Esophagus (tissue), 2 donors: ENCODE results near the gene SAMD11. TPM values are rescaled to one million over a fixed set of nuclear protein-coding genes. Genes with fewer than 3 reads are reported as not detected.
A peak's percentile ranks its signal among the peaks of the same experiment; 100 is the strongest.

Experiments
- H3K27ac ChIP-seq, 2 donors: one replicate each; pipeline ENCODE4 v1.5.1; 2013; ENCODE audit warnings: low read depth in 2 of 2, mild to moderate bottlenecking in 2 of 2, inconsistent platforms in 1 of 2, low read length in 1 of 2, moderate library complexity in 1 of 2
- H3K27me3 ChIP-seq, 2 donors: one replicate each; pipeline ENCODE4 v1.6.1; 2013; ENCODE audit warnings: low read length in 2 of 2, control low read depth in 1 of 2, mild to moderate bottlenecking in 1 of 2; ENCODE audit not compliant: insufficient read depth in 2 of 2, control insufficient read depth in 1 of 2
- H3K36me3 ChIP-seq, 2 donors: one replicate each; pipeline ENCODE4 v1.6.1; 2013; ENCODE audit warnings: low read length in 1 of 2; ENCODE audit not compliant: control insufficient read depth in 2 of 2, insufficient read depth in 2 of 2
- H3K4me1 ChIP-seq, 2 donors: one replicate each; pipeline ENCODE4 v1.6.1; 2013; ENCODE audit warnings: low read length in 1 of 2; ENCODE audit not compliant: control insufficient read depth in 2 of 2, insufficient read depth in 2 of 2
- H3K4me3 ChIP-seq, 2 donors: one replicate each; pipeline ENCODE4 v1.5.1; 2013; ENCODE audit warnings: low read length in 2 of 2, mild to moderate bottlenecking in 2 of 2, low read depth in 1 of 2, moderate library complexity in 1 of 2
- H3K9me3 ChIP-seq, 2 donors: one replicate each; pipeline ENCODE4 v1.6.1; 2013; ENCODE audit warnings: mild to moderate bottlenecking in 2 of 2, low read depth in 1 of 2, low read length in 1 of 2, moderate library complexity in 1 of 2; ENCODE audit not compliant: control insufficient read depth in 2 of 2, insufficient read depth in 1 of 2
- WGBS, 2 donors: extraction: QIAGEN DNeasy Blood & Tissue Kit; methylation state at CpG; one replicate each; pipeline ENCODE4 v1.1.7; 2013; 5-methylcytosine and 5-hydroxymethylcytosine counted together
- polyA plus RNA-seq, 2 donors: library from polyadenylated mRNA; stranded (reverse); fragments of 200-250 nt; gene quantifications; one replicate each; pipeline ENCODE4 v1.2.3, GENCODE V29; 2013
- donor health status: healthy with polysubstance abuse.
- donor health status: Bipolar disorder and iron deficiency.

SAMD11 gene
- polyA plus RNA-seq, 2 donors, result 0.68 to 1.5 TPM

DNA sequence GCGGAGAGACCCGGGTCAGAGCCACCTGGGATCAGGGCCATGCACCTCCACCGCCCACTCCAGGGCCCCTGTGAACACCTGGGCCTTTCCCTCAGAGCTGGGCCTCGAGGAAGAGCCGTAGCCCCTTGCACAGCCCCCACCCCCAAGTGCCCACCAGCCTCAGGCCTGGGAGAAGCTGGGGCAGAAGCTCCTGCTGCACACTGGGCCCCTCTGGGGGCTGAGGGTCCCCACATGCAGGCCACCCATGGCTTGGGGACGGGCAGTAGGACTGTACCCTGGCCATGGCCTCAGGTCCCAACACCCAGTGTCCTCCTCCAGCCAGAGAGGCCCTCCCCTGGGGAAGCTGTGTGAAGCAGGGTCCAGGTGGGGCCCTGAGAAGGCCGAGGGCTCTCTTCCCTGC is 28.9 kb downstream of the SAMD11 start:
- H3K9me3 ChIP-seq, result no peaks in the 10 kb centered on the region
- no peak overlapping the region for H3K27ac ChIP-seq
- H3K4me1 ChIP-seq, result no peaks in the 10 kb centered on the region
- H3K27me3 ChIP-seq, result no peaks in the 10 kb centered on the region
- WGBS, 2 donors, result 78 to 94% methylated on average over 7 of the region's 7 CpGs
- no peak overlapping the region for H3K4me3 ChIP-seq
- peaks cover 31 to 81% of the 10 kb centered on the region in 2 donors for H3K36me3 ChIP-seq

DNA sequence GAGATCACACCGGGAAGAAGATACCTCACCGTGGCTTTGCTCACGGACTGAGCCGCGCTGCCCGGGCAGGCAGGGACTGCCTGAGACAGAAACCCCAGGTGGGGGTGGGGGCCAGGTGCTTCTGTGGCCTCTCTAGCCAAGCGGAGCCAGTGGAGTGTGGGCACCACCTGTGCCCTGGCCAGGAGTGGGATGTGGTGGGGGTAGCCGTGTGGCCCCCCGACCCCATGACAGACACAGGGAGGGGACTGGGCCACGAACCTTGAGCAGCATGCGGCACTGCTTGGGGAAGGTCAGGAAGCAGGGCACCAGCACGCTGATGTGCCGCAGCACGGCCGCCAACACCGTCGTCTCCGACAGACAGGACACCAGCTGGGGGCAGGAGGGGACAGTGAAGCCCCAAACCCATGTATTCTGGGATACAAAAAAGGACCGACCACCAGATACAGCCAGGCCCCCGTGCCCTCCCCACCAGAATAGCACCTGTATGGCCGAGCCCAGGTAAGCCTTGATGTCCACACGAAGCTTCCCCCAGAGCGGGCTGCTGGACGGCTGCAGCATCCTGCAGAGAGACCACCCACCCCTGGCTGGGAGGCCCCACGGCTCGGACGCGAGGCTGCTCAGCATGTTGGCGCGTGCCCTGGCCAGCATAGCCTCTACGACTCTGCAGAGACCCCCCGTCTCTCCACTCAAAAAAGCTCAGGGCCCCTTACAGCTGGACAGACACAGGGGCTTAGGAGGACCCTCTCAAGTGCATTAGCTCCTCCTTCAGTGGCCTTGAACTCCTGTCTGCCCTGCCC is 30.0 kb downstream of the SAMD11 start:
- Histone ChIP-seq H3K36me3 (peaks cover 31 to 70% of the 10 kb centered on the region in 2 donors), H3K4me3 (no peak overlapping the region), H3K4me1 (peaks cover 0 to 2% of the 10 kb centered on the region in 2 donors), H3K27me3 (no peaks in the 10 kb centered on the region), H3K9me3 (no peaks in the 10 kb centered on the region), H3K27ac (no peak overlapping the region)
- WGBS, 2 donors, result 91% methylated on average over 32 of the region's 32 CpGs

DNA sequence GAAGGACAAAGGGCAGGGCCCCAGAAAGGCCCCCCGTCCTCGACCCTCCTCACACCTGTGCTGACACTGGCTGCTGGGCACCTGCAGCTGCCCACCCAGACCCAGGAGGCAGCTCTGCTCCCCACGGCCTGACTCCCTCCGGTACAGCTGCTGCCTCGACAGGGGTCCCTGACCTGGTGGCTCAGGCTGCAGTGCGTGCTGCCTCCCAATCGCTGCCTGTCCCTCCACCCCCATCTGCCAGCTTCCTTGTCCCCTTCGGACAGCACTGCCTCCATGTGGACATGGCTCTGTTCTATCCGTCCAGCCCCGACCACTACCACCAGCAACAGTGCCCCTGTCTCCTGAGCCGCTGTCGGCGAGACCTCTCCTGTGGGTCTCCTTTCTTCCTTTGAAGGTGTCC is 31.2 kb downstream of the SAMD11 start:
- Histone ChIP-seq H3K9me3 (no peaks in the 10 kb centered on the region), H3K4me3 (no peak overlapping the region), H3K4me1 (peaks cover 0 to 4% of the 10 kb centered on the region in 2 donors), H3K36me3 (peaks cover 23 to 60% of the 10 kb centered on the region in 2 donors), H3K27me3 (no peaks in the 10 kb centered on the region), H3K27ac (no peak overlapping the region)
- WGBS, 2 donors, result 89 to 91% methylated on average over 13 of the region's 13 CpGs

DNA sequence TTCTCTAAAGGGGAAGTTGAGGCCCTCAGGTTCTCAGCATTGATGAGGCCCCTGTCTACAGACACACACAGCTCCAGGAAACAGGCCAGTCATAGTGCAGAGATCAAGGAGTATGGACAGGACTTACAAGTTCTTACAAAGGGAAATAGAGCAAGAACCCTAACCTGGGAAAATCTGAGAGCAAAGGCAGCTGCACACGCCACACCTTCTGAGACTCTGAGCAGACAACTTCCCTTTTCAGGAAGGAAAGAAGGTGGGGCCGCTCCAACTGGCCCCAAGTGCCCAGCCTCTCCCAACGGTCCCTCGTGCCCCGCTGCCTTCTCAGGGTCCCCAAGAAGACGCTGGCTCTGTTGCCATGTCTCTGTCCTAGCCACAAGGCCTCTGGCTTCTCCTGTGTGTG is 31.8 kb downstream of the SAMD11 start:
- Histone ChIP-seq H3K4me3 (no peak overlapping the region), H3K9me3 (no peaks in the 10 kb centered on the region), H3K4me1 (peaks cover 0 to 4% of the 10 kb centered on the region in 2 donors), H3K27me3 (no peaks in the 10 kb centered on the region), H3K27ac (no peak overlapping the region), H3K36me3 (peaks cover 23 to 54% of the 10 kb centered on the region in 2 donors)
- 84 to 86% methylated on average over 6 of the region's 6 CpGs for WGBS, 2 donors

DNA sequence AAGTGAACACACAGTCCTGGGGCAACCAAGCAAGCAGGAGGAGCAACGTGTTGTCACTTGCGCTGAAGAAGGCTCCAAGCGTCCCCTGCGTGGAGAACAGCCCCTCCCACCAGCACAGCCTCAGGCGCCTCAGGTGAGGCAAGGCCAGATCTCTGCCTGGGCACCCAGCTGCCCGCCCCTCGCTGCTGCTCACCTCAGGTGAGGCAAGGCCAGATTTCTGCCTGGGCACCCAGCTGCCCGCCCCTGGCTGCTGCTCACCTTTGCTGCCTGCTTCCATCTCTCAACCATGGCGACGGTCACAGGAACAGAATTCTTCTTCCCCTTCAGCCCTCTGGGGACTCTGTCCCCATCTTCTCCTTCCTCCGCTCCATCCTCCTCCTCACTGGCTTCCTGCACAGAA is 32.9 kb downstream of the SAMD11 start:
- H3K4me1 ChIP-seq, result peaks cover 0 to 9% of the 10 kb centered on the region in 2 donors
- H3K27ac ChIP-seq, result no peak overlapping the region
- WGBS, 2 donors, result 83 to 88% methylated on average over 11 of the region's 11 CpGs
- H3K36me3 ChIP-seq, result peaks cover 16 to 44% of the 10 kb centered on the region in 2 donors
- no peak overlapping the region for H3K4me3 ChIP-seq
- no peaks in the 10 kb centered on the region for H3K27me3 ChIP-seq
- H3K9me3 ChIP-seq, result no peaks in the 10 kb centered on the region

DNA sequence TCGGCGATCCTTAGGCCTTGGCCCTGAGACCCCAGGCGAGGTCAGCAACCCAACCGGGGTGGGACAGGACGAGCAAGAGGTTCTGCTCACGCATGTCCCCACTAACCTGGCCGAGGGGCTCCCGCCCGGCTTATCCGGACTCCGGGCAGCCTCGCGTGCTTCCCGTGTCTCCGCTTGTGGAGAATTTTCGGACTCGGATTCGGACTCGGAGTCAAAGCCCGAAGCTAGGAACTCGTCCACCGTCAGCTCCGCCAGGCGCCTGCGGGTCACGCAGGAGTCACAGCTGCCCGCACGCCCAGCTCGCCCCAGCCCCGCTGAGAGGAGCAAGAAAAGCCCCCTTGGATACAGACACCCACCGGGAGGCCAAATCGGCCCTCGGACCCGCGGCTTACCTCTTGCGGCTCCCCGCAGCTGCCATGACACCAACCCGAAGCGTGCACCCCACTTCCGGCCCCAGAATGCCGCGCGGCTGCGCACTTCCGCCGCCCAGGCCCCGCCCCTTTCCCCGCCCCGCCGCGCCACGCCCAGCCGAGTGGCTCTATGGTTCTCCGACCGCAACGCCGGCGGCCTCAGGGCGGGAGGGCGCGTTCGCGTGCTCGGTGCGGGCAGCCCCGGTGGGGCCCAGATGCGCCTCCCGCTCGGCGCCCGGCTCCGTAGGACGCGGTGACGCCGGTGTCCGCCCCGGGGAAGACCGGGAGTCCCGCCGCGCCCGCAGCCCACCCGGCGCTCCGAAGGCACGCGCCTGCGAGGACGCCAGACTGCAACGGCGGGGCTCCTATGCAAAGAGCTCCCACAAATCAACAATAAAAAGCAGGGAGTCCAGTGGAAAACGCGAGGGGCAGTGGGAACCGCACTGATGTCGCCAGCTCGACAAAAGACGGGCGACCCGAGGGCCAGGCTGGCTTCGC is 35.4 kb downstream of the SAMD11 start, which contains the start of gene NOC2L:
NOC2L (minus strand) TSS at position 434 of the 908 bp plus-strand sequence; CDS start at position 418, 16 bp downstream.
- Histone ChIP-seq H3K36me3 (peaks cover 6 to 35% of the 10 kb centered on the region in 2 donors), H3K27ac (peak within 1 kb of the TSS in 1 of 2 donors; percentile 27)
- 6 to 7% methylated on average over 90 to 101 of the region's 101 CpGs for WGBS, 2 donors

DNA sequence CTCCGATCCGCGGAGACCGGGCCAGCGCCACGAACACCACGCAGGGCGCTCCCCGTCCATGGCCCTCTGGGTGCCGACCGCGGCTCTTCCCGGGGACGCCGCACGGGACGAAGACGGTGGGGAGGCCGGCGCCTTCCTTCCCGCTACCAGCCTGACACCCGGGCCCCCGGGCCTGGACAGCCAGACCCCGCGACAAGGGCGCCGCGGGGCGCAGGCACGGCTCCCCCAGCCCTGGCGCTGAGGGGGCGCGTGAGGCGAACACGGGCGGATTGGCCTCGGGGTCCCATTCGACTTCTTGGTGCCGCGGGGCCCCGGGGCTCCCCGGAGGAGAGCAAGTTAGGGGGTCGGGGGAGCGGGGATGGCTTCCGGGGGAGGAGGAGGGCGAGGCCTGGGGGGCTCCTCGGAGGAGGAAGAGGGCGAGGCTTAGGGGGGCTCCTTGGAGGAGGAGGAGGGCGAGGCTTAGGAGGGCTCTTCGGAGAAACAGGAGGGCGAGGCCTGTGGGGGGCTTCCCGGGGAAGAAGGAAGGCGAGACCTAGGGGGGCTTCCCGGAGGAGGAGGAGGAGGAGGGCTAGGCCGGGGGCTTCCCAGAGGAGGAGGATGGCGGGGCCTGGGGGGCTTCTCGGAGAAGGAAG is 36.1 kb downstream of the SAMD11 start:
- peaks cover 3 to 29% of the 10 kb centered on the region in 2 donors for H3K36me3 ChIP-seq
- H3K9me3 ChIP-seq, result no peaks in the 10 kb centered on the region
- 24 to 25% methylated on average over 56 to 57 of the region's 57 CpGs for WGBS, 2 donors
- H3K27ac ChIP-seq, result peak overlapping the region in 1 of 2 donors; percentile 8
- peak overlapping the region; percentile 91 to 92 for H3K4me3 ChIP-seq
- H3K4me1 ChIP-seq, result peaks cover 0 to 11% of the 10 kb centered on the region in 2 donors
- H3K27me3 ChIP-seq, result no peaks in the 10 kb centered on the region

More for the DNA sequence above, 35.4 kb downstream of the SAMD11 start, which contains the start of gene NOC2L:
- Histone ChIP-seq H3K9me3 (no peaks in the 10 kb centered on the region), H3K4me1 (peaks cover 0 to 11% of the 10 kb centered on the region in 2 donors), H3K4me3 (peak within 1 kb of the TSS; percentile 91 to 92), H3K27me3 (no peaks in the 10 kb centered on the region)

DNA sequence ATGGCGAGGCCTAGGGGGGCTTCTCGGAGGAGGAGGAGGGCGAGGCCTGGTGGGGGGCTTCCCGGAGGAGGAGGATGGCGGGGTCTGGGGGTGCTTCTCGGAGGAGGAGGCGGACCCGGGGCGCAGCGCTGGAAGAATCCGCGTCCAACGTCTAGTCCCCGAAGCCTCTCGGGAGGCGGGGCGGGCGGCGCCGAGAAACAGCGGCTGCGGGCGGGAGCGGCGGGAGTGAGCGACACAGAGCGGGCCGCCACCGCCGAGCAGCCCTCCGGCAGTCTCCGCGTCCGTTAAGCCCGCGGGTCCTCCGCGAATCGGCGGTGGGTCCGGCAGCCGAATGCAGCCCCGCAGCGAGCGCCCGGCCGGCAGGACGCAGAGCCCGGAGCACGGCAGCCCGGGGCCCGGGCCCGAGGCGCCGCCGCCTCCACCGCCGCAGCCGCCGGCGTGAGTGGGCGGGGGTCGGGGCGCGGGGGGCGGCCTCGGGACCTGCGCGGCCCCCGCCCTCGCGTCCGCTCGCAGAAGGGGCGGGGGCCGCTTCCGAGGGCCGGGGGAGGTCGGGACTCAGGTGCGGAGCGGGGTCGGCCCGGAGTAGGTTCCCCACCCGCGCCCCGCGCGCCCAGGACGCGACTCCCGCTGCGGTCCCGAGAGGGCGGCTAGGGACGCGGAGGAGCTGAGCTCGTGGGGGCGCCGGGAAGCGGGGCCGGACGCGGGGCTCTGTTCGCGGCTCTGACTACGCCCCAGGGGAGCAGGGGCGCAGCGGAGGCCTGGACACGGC is 36.8 kb downstream of the SAMD11 start, which contains the start of gene KLHL17:
KLHL17 (plus strand) TSS at position 222 of the 769 bp plus-strand sequence; CDS start at position 332, 110 bp downstream.
- WGBS, 2 donors, result 1% methylated on average over 77 to 109 of the region's 109 CpGs
- Histone ChIP-seq H3K9me3 (no peaks in the 10 kb centered on the region), H3K4me3 (peak within 1 kb of the TSS; percentile 91 to 92), H3K27me3 (no peaks in the 10 kb centered on the region), H3K4me1 (peaks cover 0 to 11% of the 10 kb centered on the region in 2 donors), H3K36me3 (peaks cover 0 to 29% of the 10 kb centered on the region in 2 donors), H3K27ac (peak within 1 kb of the TSS in 1 of 2 donors; percentile 14)
